ENCODE data around the gene CBR1.

CBR1 gene

DNA sequence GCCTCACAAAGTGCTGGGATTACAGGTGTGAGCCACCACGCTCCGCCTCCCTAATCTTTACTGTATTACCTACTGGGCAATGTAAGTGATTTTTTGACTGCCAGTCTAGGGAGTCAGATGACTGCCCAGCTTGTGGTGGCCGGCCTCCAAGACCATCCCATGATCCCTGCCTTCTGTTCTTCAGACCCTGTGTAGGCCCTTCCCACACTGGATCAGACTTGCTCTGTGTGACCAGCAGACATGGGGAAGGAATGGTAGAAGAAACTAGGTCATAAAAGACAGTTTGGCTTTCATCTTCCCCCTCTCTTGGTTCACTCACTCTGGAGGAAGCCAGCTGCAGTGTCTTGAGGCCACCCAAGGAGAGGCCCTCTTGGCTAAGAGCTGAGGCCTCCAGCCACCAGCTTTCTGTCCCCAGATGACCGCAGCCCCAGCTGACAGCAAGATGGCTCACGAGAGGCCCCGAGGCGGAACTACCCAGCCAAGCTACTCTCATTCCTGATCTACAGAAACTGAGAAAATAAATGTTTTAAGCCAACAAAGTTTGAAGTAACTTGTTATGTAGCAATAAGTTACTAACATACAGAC is 50.6 kb downstream of the CBR1 start:
- Histone ChIP-seq H3K79me2 (ENCODE audit: control insufficient read depth, low read length) (no peaks in the 10 kb centered on the region), H3K27ac (ENCODE audit: low read depth, low read length) (no peak overlapping the region), H3K4me1 (ENCODE audit: control insufficient read depth, low read length) (no peaks in the 10 kb centered on the region), H3K4me3 (ENCODE audit: low read length) (no peak overlapping the region), H3F3A (ENCODE audit: control insufficient read depth, insufficient read depth) (no peaks in the 10 kb centered on the region), H3K4me2 (ENCODE audit: low read length) (no peak overlapping the region), H3K27me3 (ENCODE audit: control insufficient read depth, low read length) (peaks cover 3% of the 10 kb centered on the region; the same call in 1 of the 2 replicates), H3K9me2 (replicated peaks; ENCODE audit: control insufficient read depth, low read length) (no peaks in the 10 kb centered on the region), H4K20me1 (ENCODE audit: control insufficient read depth, insufficient read depth, low read depth, low read length) (no peaks in the 10 kb centered on the region), H3K9me3 (ENCODE audit: control insufficient read depth, insufficient read depth, low read length) (no peaks in the 10 kb centered on the region), H3K36me3 (ENCODE audit: control insufficient read depth, low read length) (no peaks in the 10 kb centered on the region)
- TF ChIP-seq CTCF (IDR thresholded peaks at IDR 0.05; ENCODE audit: low read depth, low read length, poor library complexity, severe bottlenecking) (no peak), EZH2phosphoT487 (IDR thresholded peaks at IDR 0.05; ENCODE audit: borderline replicate concordance, low read length) (no peak)
